ENCODE results near the gene ISCU. TPM values are rescaled to one million over a fixed set of nuclear protein-coding genes. Genes with fewer than 3 reads are reported as not detected.
A peak's percentile ranks its signal among the peaks of the same experiment; 100 is the strongest.

Gene ISCU
- total and polyA plus RNA-seq, 9 of the 15 experiments (the other 6 are each of a cell fraction or from before 2014, with no cell fraction given), result 15.9 to 92.5 (median 77.3) TPM

DNA sequence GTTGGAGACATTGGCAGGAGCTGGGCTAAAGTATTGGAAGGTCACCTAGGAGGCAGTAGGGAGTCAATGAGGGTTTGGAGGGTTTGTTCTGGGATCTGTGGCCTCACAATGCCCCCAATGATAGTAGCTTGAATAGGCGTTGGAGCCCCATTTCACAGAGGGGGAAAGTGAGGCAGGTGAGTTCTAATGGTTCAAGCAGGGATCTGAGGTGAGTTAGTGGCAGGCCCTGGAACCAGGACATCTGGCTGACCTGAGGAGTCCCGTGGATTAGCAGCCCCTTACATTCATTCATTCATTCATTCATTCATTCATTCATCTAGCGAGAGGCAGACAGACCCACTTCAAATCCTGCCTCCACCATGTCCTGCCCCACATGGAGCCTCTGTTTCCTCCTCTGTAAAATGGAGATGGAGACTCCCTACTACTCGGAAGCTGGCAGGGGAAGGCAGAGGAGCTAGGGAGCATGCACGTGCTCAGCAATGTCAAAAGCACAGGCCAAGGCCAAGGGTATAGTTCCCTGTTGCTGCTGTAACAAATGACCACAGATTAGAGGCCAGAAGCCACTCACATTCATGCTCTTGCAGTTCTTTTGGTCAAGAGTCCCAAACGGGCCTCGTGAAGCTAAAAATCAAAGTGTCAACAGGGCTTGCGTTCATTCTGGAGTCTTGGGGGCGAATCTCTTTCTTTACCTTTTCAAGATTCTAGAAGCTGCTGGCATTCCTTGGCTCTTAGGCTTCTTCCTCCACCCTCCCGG, 37.7 kb downstream of the ISCU start:
- no peaks in the 10 kb centered on the region for H3K27me3 ChIP-seq (ENCODE audit: control insufficient read depth in 2 of 2, insufficient read depth in 2 of 2, low read length in 2 of 2)
- CTCF ChIA-PET (ENCODE audit: low intra/inter-chr PET ratio), result interaction anchor here (0.7 kb wide), 1 partner anchor 487 kb away, joined by 4 read pairs; no protein-coding TSS in a partner anchor
- H3K9me1 ChIP-seq (ENCODE audit: control insufficient read depth, insufficient read depth, low read length), result peaks cover 6% of the 10 kb centered on the region
- H4K20me1 ChIP-seq (replicated peaks; ENCODE audit: control insufficient read depth, insufficient read depth, low read length), result peaks cover 6% of the 10 kb centered on the region; the same call in 1 of the 2 replicates
- FAIRE-seq (no peak), ATAC-seq (no peak), DNase-seq (ENCODE audit: extremely low read depth in 1 of 4, low spot score in 3 of 4) (no peak)
- H3K9me3 ChIP-seq (replicated peaks; ENCODE audit: control insufficient read depth, insufficient read depth, low read depth, low read length), result no peaks in the 10 kb centered on the region
- no peaks in the 10 kb centered on the region for H3K79me2 ChIP-seq (ENCODE audit: control insufficient read depth, insufficient read depth, low read length)
- H2AFZ ChIP-seq (ENCODE audit: low read depth, low read length), result no peak overlapping the region
- H3K4me2 ChIP-seq (ENCODE audit: insufficient read depth, low read length), result no peak overlapping the region
- no peak overlapping the region for H3K9ac ChIP-seq (ENCODE audit: insufficient read depth in 1 of 2, low read depth in 2 of 2, low read length in 2 of 2)
- POLR2A ChIA-PET, result interaction anchor here (0.5 to 0.9 kb wide), 3 partner anchors 24 to 736 kb away, joined by 4 to 5 read pairs (median 4); no protein-coding TSS in a partner anchor
- no TSS peak for BruUV-seq (replicated peaks)
- 34% methylated on average over 10 of the region's 10 CpGs for WGBS (ENCODE audit: insufficient coverage, low coverage, missing lambda C conversion rate)
- H3K4me1 ChIP-seq (replicated peaks in 1 of 2; ENCODE audit: control insufficient read depth in 2 of 2, insufficient read depth in 2 of 2, low read length in 2 of 2), result peaks cover 0 to 11% of the 10 kb centered on the region in 2 experiments; a peak in 3 of 5 replicates
- intact Hi-C loops (cut with micrococcal nuclease), result no loop called here
- H3K4me3 ChIP-seq, result no peak overlapping the region
- in situ Hi-C loops (cut with MboI), result no loop called here
- H3K27ac ChIP-seq (ENCODE audit: extremely low read depth, low read depth, low read length), result no peak overlapping the region
- no peaks in the 10 kb centered on the region for H3K36me3 ChIP-seq (ENCODE audit: control insufficient read depth, insufficient read depth, low read length)
- TF ChIP-seq ZNF3 (CRISPR knock-in tag; IDR thresholded peaks at IDR 0.05), result peak; percentile 98
- TF ChIP-seq ZNF12 (CRISPR knock-in tag; IDR thresholded peaks at IDR 0.05), result peak; percentile 97
- TF ChIP-seq L3MBTL2 (IDR thresholded peaks at IDR 0.05), result 0 out of 2 replicates have a peak, but pooled peaks have one; percentile 20
- 0 out of 2 replicates have a peak, but pooled peaks have one; percentile 68 for TF ChIP-seq PTBP1 (IDR thresholded peaks at IDR 0.05; ENCODE audit: low read depth, low read length)
- TF ChIP-seq, protein P1, sequence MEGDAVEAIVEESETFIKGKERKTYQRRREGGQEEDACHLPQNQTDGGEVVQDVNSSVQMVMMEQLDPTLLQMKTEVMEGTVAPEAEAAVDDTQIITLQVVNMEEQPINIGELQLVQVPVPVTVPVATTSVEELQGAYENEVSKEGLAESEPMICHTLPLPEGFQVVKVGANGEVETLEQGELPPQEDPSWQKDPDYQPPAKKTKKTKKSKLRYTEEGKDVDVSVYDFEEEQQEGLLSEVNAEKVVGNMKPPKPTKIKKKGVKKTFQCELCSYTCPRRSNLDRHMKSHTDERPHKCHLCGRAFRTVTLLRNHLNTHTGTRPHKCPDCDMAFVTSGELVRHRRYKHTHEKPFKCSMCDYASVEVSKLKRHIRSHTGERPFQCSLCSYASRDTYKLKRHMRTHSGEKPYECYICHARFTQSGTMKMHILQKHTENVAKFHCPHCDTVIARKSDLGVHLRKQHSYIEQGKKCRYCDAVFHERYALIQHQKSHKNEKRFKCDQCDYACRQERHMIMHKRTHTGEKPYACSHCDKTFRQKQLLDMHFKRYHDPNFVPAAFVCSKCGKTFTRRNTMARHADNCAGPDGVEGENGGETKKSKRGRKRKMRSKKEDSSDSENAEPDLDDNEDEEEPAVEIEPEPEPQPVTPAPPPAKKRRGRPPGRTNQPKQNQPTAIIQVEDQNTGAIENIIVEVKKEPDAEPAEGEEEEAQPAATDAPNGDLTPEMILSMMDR (IDR thresholded peaks at IDR 0.05 in 2 of 3, conservative IDR thresholded peaks at IDR 0.05 in 1 of 3; ENCODE audit: insufficient read depth in 2 of 3, low read depth in 1 of 3, low read length in 3 of 3), result 0 out of 6 replicates have a peak, but pooled peaks of 1 of the 3 experiments have one; percentile 2
- TF ChIP-seq RBM25 (IDR thresholded peaks at IDR 0.05; ENCODE audit: low read depth, low read length, severe bottlenecking), result peak; percentile 94
- TF ChIP-seq BHLHE40 (IDR thresholded peaks at IDR 0.05; ENCODE audit: low read length), result peak; percentile 14; the same call in 1 of the 2 replicates
- TF ChIP-seq MTA3 (IDR thresholded peaks at IDR 0.05; ENCODE audit: borderline replicate concordance), result no peak
- TF ChIP-seq KDM1A (IDR thresholded peaks at IDR 0.05), result peak; percentile 61 to 77; a peak in 2 of 4 replicates
- no peak for TF ChIP-seq POLR2H (tag; IDR thresholded peaks at IDR 0.05; ENCODE audit: low read depth)
- TF ChIP-seq CBX1 (IDR thresholded peaks at IDR 0.05; ENCODE audit: low read depth), result peak; percentile 45; the same call in 1 of the 2 replicates
- TF ChIP-seq ZNF24 (IDR thresholded peaks at IDR 0.05), result peak; percentile 96
- no peak for TF ChIP-seq CC2D1A (IDR thresholded peaks at IDR 0.05)
- TF ChIP-seq KDM2B (CRISPR knock-in tag; IDR thresholded peaks at IDR 0.05), result no peak
- peak; percentile 93 for TF ChIP-seq BCOR (IDR thresholded peaks at IDR 0.05)
- TF ChIP-seq SMARCA5 (IDR thresholded peaks at IDR 0.05), result 0 out of 2 replicates have a peak, but pooled peaks have one; percentile 39
- TF ChIP-seq ZFP36 (IDR thresholded peaks at IDR 0.05; ENCODE audit: low read depth, low read length, partially characterized antibody), result no peak
- TF ChIP-seq ADNP (tag; IDR thresholded peaks at IDR 0.05), result peak; percentile 89
- TF ChIP-seq, protein P2, sequence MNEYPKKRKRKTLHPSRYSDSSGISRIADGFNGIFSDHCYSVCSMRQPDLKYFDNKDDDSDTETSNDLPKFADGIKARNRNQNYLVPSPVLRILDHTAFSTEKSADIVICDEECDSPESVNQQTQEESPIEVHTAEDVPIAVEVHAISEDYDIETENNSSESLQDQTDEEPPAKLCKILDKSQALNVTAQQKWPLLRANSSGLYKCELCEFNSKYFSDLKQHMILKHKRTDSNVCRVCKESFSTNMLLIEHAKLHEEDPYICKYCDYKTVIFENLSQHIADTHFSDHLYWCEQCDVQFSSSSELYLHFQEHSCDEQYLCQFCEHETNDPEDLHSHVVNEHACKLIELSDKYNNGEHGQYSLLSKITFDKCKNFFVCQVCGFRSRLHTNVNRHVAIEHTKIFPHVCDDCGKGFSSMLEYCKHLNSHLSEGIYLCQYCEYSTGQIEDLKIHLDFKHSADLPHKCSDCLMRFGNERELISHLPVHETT (CRISPR knock-in tag; conservative IDR thresholded peaks at IDR 0.05 in 1 of 2, IDR thresholded peaks at IDR 0.05 in 1 of 2), result no peak
